Suprapubic skin (tissue), 3 donors: Measurements from ENCODE around the gene CD63.

Experiments used
- POLR2A ChIP-seq, 2 donors: fragments of 450-650 bp; IDR thresholded peaks; one replicate each; pipeline ENCODE4 v1.6.1; 2017; ENCODE audit warnings: antibody characterized with exemption in 2 of 2, mild to moderate bottlenecking in 2 of 2, moderate library complexity in 2 of 2
- TF ChIP-seq, protein P1 (sequence below), 2 donors: fragments of 200-600 bp in 1 of 2; fragments of 450-650 bp in 1 of 2; sonication (generic) in 1 of 2; IDR thresholded peaks; one replicate each; pipeline ENCODE4 v1.5.1; 2016 to 2019; ENCODE audit warnings: antibody characterized with exemption in 2 of 2, mild to moderate bottlenecking in 1 of 2, moderate library complexity in 1 of 2

- TF ChIP-seq, protein P1, sequence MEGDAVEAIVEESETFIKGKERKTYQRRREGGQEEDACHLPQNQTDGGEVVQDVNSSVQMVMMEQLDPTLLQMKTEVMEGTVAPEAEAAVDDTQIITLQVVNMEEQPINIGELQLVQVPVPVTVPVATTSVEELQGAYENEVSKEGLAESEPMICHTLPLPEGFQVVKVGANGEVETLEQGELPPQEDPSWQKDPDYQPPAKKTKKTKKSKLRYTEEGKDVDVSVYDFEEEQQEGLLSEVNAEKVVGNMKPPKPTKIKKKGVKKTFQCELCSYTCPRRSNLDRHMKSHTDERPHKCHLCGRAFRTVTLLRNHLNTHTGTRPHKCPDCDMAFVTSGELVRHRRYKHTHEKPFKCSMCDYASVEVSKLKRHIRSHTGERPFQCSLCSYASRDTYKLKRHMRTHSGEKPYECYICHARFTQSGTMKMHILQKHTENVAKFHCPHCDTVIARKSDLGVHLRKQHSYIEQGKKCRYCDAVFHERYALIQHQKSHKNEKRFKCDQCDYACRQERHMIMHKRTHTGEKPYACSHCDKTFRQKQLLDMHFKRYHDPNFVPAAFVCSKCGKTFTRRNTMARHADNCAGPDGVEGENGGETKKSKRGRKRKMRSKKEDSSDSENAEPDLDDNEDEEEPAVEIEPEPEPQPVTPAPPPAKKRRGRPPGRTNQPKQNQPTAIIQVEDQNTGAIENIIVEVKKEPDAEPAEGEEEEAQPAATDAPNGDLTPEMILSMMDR (IDR thresholded peaks at IDR 0.05) = no peak
- TF ChIP-seq POLR2A (IDR thresholded peaks at IDR 0.05) = no peak
Measured at GRCh38 chr12:55718015-55718414, 10.8 kb downstream of the CD63 start.
